ENCODE measurements around the gene FGF1. TPM values are rescaled to one million over a fixed set of nuclear protein-coding genes. Genes with fewer than 3 reads are reported as not detected.

Gene FGF1
- total RNA-seq, 1 experiment from 2014 or later, result 0.24 TPM

- Histone ChIP-seq H3K27me3 (ENCODE audit: control insufficient read depth, insufficient read depth, low read length) (no peaks in the 10 kb centered on the region), H3K4me3 (ENCODE audit: insufficient read depth, low read depth, low read length) (no peak overlapping the region), H3K36me3 (replicated peaks; ENCODE audit: control insufficient read depth, insufficient read depth, low read length) (no peaks in the 10 kb centered on the region; the same call in none of the 2 replicates)
- DNase-seq, result no peak
Measured at GRCh38 chr5:142703153-142703552, 17.3 kb upstream of the FGF1 start.

- no peak for DNase-seq
- Histone ChIP-seq H3K4me3 (ENCODE audit: insufficient read depth, low read depth, low read length) (no peak overlapping the region), H3K36me3 (replicated peaks; ENCODE audit: control insufficient read depth, insufficient read depth, low read length) (no peaks in the 10 kb centered on the region; the same call in none of the 2 replicates), H3K27me3 (ENCODE audit: control insufficient read depth, insufficient read depth, low read length) (no peaks in the 10 kb centered on the region)
Measured at GRCh38 chr5:142701673-142702311, 15.9 kb upstream of the FGF1 start.

- DNase-seq, result no peak
- Histone ChIP-seq H3K27me3 (ENCODE audit: control insufficient read depth, insufficient read depth, low read length) (no peaks in the 10 kb centered on the region), H3K4me3 (ENCODE audit: insufficient read depth, low read depth, low read length) (no peak overlapping the region), H3K36me3 (replicated peaks; ENCODE audit: control insufficient read depth, insufficient read depth, low read length) (no peaks in the 10 kb centered on the region; the same call in none of the 2 replicates)
Measured at GRCh38 chr5:142700566-142700965, 14.7 kb upstream of the FGF1 start.

- no peaks in the 10 kb centered on the region for H3K36me3 ChIP-seq (replicated peaks; ENCODE audit: control insufficient read depth, insufficient read depth, low read length)
- DNase-seq, result peak; percentile 70
- no peak overlapping the region for H3K4me3 ChIP-seq (ENCODE audit: insufficient read depth, low read depth, low read length)
- no peaks in the 10 kb centered on the region for H3K27me3 ChIP-seq (ENCODE audit: control insufficient read depth, insufficient read depth, low read length)
Measured at GRCh38 chr5:142699184-142699720, 13.4 kb upstream of the FGF1 start.

- no peaks in the 10 kb centered on the region for H3K27me3 ChIP-seq (ENCODE audit: control insufficient read depth, insufficient read depth, low read length)
- H3K4me3 ChIP-seq (ENCODE audit: insufficient read depth, low read depth, low read length), result no peak overlapping the region
- H3K36me3 ChIP-seq (replicated peaks; ENCODE audit: control insufficient read depth, insufficient read depth, low read length), result no peaks in the 10 kb centered on the region
- no peak for DNase-seq
Measured at GRCh38 chr5:142698447-142699183, 12.7 kb upstream of the FGF1 start.

- no peaks in the 10 kb centered on the region for H3K36me3 ChIP-seq (replicated peaks; ENCODE audit: control insufficient read depth, insufficient read depth, low read length)
- DNase-seq, result no peak
- no peak overlapping the region for H3K4me3 ChIP-seq (ENCODE audit: insufficient read depth, low read depth, low read length)
- no peaks in the 10 kb centered on the region for H3K27me3 ChIP-seq (ENCODE audit: control insufficient read depth, insufficient read depth, low read length)
Measured at GRCh38 chr5:142697356-142698255, 11.7 kb upstream of the FGF1 start.

- no peak for DNase-seq
- no peak overlapping the region for H3K4me3 ChIP-seq (ENCODE audit: insufficient read depth, low read depth, low read length)
- H3K27me3 ChIP-seq (ENCODE audit: control insufficient read depth, insufficient read depth, low read length), result no peaks in the 10 kb centered on the region
- no peaks in the 10 kb centered on the region for H3K36me3 ChIP-seq (replicated peaks; ENCODE audit: control insufficient read depth, insufficient read depth, low read length)
Measured at GRCh38 chr5:142696379-142696778, 10.5 kb upstream of the FGF1 start.

- Histone ChIP-seq H3K4me3 (ENCODE audit: insufficient read depth, low read depth, low read length) (no peak overlapping the region), H3K36me3 (replicated peaks; ENCODE audit: control insufficient read depth, insufficient read depth, low read length) (no peaks in the 10 kb centered on the region), H3K27me3 (ENCODE audit: control insufficient read depth, insufficient read depth, low read length) (no peaks in the 10 kb centered on the region)
- no peak for DNase-seq
Measured at GRCh38 chr5:142694092-142694856, 8.4 kb upstream of the FGF1 start.

- Histone ChIP-seq H3K36me3 (replicated peaks; ENCODE audit: control insufficient read depth, insufficient read depth, low read length) (no peaks in the 10 kb centered on the region), H3K4me3 (ENCODE audit: insufficient read depth, low read depth, low read length) (no peak overlapping the region), H3K27me3 (ENCODE audit: control insufficient read depth, insufficient read depth, low read length) (no peaks in the 10 kb centered on the region)
- DNase-seq, result no peak
Measured at GRCh38 chr5:142692321-142692894, 6.5 kb upstream of the FGF1 start.

- Histone ChIP-seq H3K4me3 (ENCODE audit: insufficient read depth, low read depth, low read length) (no peak overlapping the region), H3K36me3 (replicated peaks; ENCODE audit: control insufficient read depth, insufficient read depth, low read length) (no peaks in the 10 kb centered on the region), H3K27me3 (ENCODE audit: control insufficient read depth, insufficient read depth, low read length) (no peaks in the 10 kb centered on the region)
- DNase-seq, result no peak
Measured at GRCh38 chr5:142690667-142691066, 4.8 kb upstream of the FGF1 start.

GRCh38 chr5:142689081-142689480, 3.2 kb upstream of the FGF1 start:
- Histone ChIP-seq H3K36me3 (replicated peaks; ENCODE audit: control insufficient read depth, insufficient read depth, low read length) (no peaks in the 10 kb centered on the region), H3K27me3 (ENCODE audit: control insufficient read depth, insufficient read depth, low read length) (no peaks in the 10 kb centered on the region), H3K4me3 (ENCODE audit: insufficient read depth, low read depth, low read length) (no peak overlapping the region)
- no peak for DNase-seq

GRCh38 chr5:142688281-142688989, 2.5 kb upstream of the FGF1 start:
- DNase-seq, result no peak
- Histone ChIP-seq H3K27me3 (ENCODE audit: control insufficient read depth, insufficient read depth, low read length) (no peaks in the 10 kb centered on the region), H3K4me3 (ENCODE audit: insufficient read depth, low read depth, low read length) (no peak overlapping the region), H3K36me3 (replicated peaks; ENCODE audit: control insufficient read depth, insufficient read depth, low read length) (no peaks in the 10 kb centered on the region)

GRCh38 chr5:142686968-142687367, 1.1 kb upstream of the FGF1 start:
- Histone ChIP-seq H3K4me3 (ENCODE audit: insufficient read depth, low read depth, low read length) (no peak overlapping the region), H3K27me3 (ENCODE audit: control insufficient read depth, insufficient read depth, low read length) (no peaks in the 10 kb centered on the region), H3K36me3 (replicated peaks; ENCODE audit: control insufficient read depth, insufficient read depth, low read length) (no peaks in the 10 kb centered on the region)
- DNase-seq, result no peak

Measured in H7 (cell line).